Measurements from ENCODE around the gene SERPINI1. TPM values are rescaled to one million over a fixed set of nuclear protein-coding genes. Genes with fewer than 3 reads are reported as not detected.

Gene SERPINI1
- total RNA-seq, 2 donors from 2014 or later: 6.2 to 11.0 TPM

- DNase-seq (ENCODE audit: low spot score): no peak
- H3K36me3 ChIP-seq: no peaks in the 10 kb centered on the region
- no peak for ATAC-seq (ENCODE audit: insufficient number of reproducible peaks, low FRiP score, low read depth)
Observed at GRCh38 chr3:167749728-167750127, 14.2 kb downstream of the SERPINI1 start.

DNA sequence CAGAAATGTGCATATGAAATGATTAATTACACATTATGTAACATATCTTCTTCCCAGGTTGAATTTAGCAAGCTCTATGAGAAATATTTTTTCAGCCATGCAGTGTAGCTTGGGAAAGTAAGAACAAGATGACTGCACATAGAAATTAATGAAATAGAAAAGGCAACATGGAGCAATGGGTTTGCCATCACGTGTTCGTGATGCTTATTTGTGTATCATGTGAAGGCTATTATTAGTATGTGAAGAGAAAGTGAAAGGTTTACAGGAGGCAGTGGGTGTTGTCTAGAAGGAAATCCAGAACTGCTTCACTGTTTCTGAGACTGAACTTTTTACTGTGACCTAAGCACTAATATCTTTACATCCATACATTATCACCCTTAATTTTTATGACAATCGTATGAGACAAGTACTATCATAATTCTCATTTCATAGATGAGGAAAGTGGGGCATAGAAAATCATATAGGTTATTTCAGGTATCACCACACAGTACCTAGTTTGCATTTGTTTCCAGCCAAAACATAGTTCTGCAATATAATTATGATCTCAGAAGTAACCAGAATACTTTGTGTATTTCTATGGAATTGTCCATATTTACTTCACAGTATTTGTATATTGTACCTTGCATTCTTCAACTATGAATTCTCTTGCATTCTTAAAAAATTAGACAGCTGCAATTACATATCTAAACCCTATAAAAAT lies 14.9 kb downstream of the SERPINI1 start:
- H3K36me3 ChIP-seq: no peaks in the 10 kb centered on the region
- DNase-seq (ENCODE audit: low spot score) (no peak), ATAC-seq (ENCODE audit: insufficient number of reproducible peaks, low FRiP score, low read depth) (no peak)
- TF ChIP-seq, protein P1, sequence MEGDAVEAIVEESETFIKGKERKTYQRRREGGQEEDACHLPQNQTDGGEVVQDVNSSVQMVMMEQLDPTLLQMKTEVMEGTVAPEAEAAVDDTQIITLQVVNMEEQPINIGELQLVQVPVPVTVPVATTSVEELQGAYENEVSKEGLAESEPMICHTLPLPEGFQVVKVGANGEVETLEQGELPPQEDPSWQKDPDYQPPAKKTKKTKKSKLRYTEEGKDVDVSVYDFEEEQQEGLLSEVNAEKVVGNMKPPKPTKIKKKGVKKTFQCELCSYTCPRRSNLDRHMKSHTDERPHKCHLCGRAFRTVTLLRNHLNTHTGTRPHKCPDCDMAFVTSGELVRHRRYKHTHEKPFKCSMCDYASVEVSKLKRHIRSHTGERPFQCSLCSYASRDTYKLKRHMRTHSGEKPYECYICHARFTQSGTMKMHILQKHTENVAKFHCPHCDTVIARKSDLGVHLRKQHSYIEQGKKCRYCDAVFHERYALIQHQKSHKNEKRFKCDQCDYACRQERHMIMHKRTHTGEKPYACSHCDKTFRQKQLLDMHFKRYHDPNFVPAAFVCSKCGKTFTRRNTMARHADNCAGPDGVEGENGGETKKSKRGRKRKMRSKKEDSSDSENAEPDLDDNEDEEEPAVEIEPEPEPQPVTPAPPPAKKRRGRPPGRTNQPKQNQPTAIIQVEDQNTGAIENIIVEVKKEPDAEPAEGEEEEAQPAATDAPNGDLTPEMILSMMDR (IDR thresholded peaks at IDR 0.05): no peak
- no peaks in the 10 kb centered on the region for H3K27me3 ChIP-seq (replicated peaks; ENCODE audit: insufficient read depth)
- no peak overlapping the region for H3K4me3 ChIP-seq
- no peaks in the 10 kb centered on the region for H3K9me3 ChIP-seq
- no peak overlapping the region for H3K27ac ChIP-seq
- no peaks in the 10 kb centered on the region for H3K4me1 ChIP-seq (ENCODE audit: control insufficient read depth in 1 of 2, low read depth in 2 of 2)

More at GRCh38 chr3:167749728-167750127, 14.2 kb downstream of the SERPINI1 start:
- H3K4me3 ChIP-seq: no peak overlapping the region
- no peaks in the 10 kb centered on the region for H3K27me3 ChIP-seq (replicated peaks; ENCODE audit: insufficient read depth)
- no peaks in the 10 kb centered on the region for H3K4me1 ChIP-seq (ENCODE audit: control insufficient read depth in 1 of 2, low read depth in 2 of 2)
- no peak overlapping the region for H3K27ac ChIP-seq
- TF ChIP-seq, protein P1 (IDR thresholded peaks at IDR 0.05): no peak
- H3K9me3 ChIP-seq: no peaks in the 10 kb centered on the region

GRCh38 chr3:167754049-167754448 lies 18.5 kb downstream of the SERPINI1 start:
- DNase-seq (ENCODE audit: low spot score) (no peak), ATAC-seq (ENCODE audit: insufficient number of reproducible peaks, low FRiP score, low read depth) (no peak)
- no peaks in the 10 kb centered on the region for H3K36me3 ChIP-seq
- no peaks in the 10 kb centered on the region for H3K27me3 ChIP-seq (replicated peaks; ENCODE audit: insufficient read depth)
- no peak overlapping the region for H3K4me3 ChIP-seq
- no peaks in the 10 kb centered on the region for H3K4me1 ChIP-seq (ENCODE audit: control insufficient read depth in 1 of 2, low read depth in 2 of 2)
- TF ChIP-seq, protein P1 (IDR thresholded peaks at IDR 0.05): no peak
- no peaks in the 10 kb centered on the region for H3K9me3 ChIP-seq
- no peak overlapping the region for H3K27ac ChIP-seq

DNA sequence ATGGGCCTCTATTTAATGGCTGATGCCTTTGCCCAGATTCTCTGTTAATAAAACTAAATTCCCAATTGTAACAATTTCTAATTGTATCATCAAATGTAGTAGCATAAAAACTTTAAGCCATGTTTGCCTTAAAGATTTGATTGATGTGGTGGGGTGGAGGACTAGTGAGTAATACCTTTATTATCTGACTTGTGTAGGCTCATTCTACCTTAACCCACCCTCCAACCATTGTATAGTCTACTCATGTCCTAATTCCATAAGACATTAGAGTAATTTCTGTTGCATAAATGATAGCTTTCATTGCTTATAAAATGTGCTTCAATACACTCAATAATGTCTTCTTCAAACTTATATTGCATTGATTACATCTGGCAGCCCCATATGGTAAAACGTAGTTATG lies 25.8 kb downstream of the SERPINI1 start:
- Histone ChIP-seq H3K4me1 (ENCODE audit: control insufficient read depth in 1 of 2, low read depth in 2 of 2) (no peaks in the 10 kb centered on the region), H3K9me3 (no peaks in the 10 kb centered on the region), H3K27me3 (replicated peaks; ENCODE audit: insufficient read depth) (no peaks in the 10 kb centered on the region), H3K27ac (no peak overlapping the region), H3K4me3 (no peak overlapping the region), H3K36me3 (no peaks in the 10 kb centered on the region)
- ATAC-seq (ENCODE audit: insufficient number of reproducible peaks, low FRiP score, low read depth) (no peak), DNase-seq (ENCODE audit: low spot score) (no peak)
- TF ChIP-seq, protein P1 (IDR thresholded peaks at IDR 0.05): no peak

DNA sequence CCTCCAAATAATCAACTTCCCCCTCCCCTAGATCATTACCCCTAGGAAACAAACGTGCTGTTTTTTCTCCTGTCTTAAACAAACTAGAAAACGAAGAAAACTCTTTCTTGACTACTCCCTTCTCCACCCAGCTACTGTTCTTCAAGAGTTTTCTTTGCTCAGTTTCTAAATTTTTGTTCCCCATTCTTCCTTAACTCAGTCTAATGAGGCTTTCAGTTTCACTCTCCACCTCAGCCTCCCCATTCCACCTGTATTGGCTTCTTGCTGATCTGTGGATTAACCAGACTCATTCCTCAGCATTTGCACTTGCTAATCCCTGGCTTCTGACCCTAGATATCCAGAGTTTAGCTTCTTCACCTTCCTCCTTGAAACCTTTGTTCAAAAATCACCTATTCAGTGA lies 26.8 kb downstream of the SERPINI1 start:
- Histone ChIP-seq H3K27ac (no peak overlapping the region), H3K4me1 (ENCODE audit: control insufficient read depth in 1 of 2, low read depth in 2 of 2) (no peaks in the 10 kb centered on the region), H3K36me3 (no peaks in the 10 kb centered on the region), H3K4me3 (no peak overlapping the region), H3K9me3 (no peaks in the 10 kb centered on the region), H3K27me3 (replicated peaks; ENCODE audit: insufficient read depth) (no peaks in the 10 kb centered on the region)
- ATAC-seq (ENCODE audit: insufficient number of reproducible peaks, low FRiP score, low read depth): no peak
- TF ChIP-seq, protein P1 (IDR thresholded peaks at IDR 0.05): no peak
- DNase-seq (ENCODE audit: low spot score): no peak
